OCI-LY3 (cell line): Measurements from ENCODE around the gene FAM89A.

Source experiments
- H2AFZ ChIP-seq: fragments of 200-600, 300-600 bp; shearing (Covaris generic); 2 replicates; pipeline ENCODE4 v1.6.0; 2014; ENCODE audit warnings: antibody characterized with exemption, low read depth, low read length
- H3K27ac ChIP-seq: fragments of 200-600, 300-600 bp; sonication (generic); 2 replicates; pipeline ENCODE4 v1.5.1; 2014; ENCODE audit warnings: mild to moderate bottlenecking, low read length, moderate library complexity, mixed read lengths
- H3K27me3 ChIP-seq: fragments of 200-600, 300-600 bp; sonication (generic); 2 replicates; pipeline ENCODE4 v1.6.1; 2014; ENCODE audit warnings: low read depth, low read length, mixed read lengths
- H3K36me3 ChIP-seq: fragments of 200-600, 300-600 bp; sonication (generic); replicated peaks from 2 replicates; pipeline ENCODE3; 2014; ENCODE audit warnings: low read depth, low read length, mixed read lengths
- H3K4me1 ChIP-seq: fragments of 300-600, 200-600 bp; sonication (generic); 2 replicates; pipeline ENCODE4 v1.6.1; 2014; ENCODE audit warnings: low read length, mixed read lengths
- H3K4me2 ChIP-seq: fragments of 200-600, 300-600 bp; sonication (generic); 2 replicates; pipeline ENCODE4 v1.6.1; 2014; ENCODE audit warnings: low read length, mixed read lengths
- H3K4me3 ChIP-seq: fragments of 300-600, 200-600 bp; sonication (generic); 2 replicates; pipeline ENCODE4 v1.5.1; 2014; ENCODE audit warnings: antibody characterized with exemption, mild to moderate bottlenecking, low read length, moderate library complexity
- H3K79me2 ChIP-seq: fragments of 300-600, 200-600 bp; shearing (Covaris generic); 2 replicates; pipeline ENCODE4 v1.6.1; 2014; ENCODE audit warnings: mild to moderate bottlenecking, low read length, mixed read lengths
- H3K9ac ChIP-seq: fragments of 300-600, 200-600 bp; shearing (Covaris generic); 2 replicates; pipeline ENCODE4 v1.6.0; 2014; ENCODE audit warnings: mild to moderate bottlenecking, low read length, moderate library complexity
- H3K9me3 ChIP-seq: fragments of 200-600, 300-600 bp; shearing (Covaris generic); 2 replicates; pipeline ENCODE4 v1.6.1; 2014; ENCODE audit warnings: low read length, mixed read lengths; ENCODE audit not compliant: insufficient read depth
- H4K20me1 ChIP-seq: fragments of 200-600, 300-600 bp; sonication (generic); 2 replicates; pipeline ENCODE4 v1.6.1; 2016; ENCODE audit warnings: low read length, mixed read lengths; ENCODE audit not compliant: insufficient read depth
- EZH2phosphoT487 ChIP-seq: fragments of 200-600 bp; shearing (Covaris generic); IDR thresholded peaks from 2 replicates; pipeline ENCODE4 v1.6.1; 2018; ENCODE audit warnings: antibody characterized with exemption, mixed run types, low read depth
- TF ChIP-seq, protein P1 (sequence below): fragments of 200-600, 300-600 bp; sonication (generic); IDR thresholded peaks from 2 replicates; pipeline ENCODE4 v1.5.1; 2014; ENCODE audit warnings: antibody characterized with exemption, low read length, low read depth

Gene FAM89A

DNA sequence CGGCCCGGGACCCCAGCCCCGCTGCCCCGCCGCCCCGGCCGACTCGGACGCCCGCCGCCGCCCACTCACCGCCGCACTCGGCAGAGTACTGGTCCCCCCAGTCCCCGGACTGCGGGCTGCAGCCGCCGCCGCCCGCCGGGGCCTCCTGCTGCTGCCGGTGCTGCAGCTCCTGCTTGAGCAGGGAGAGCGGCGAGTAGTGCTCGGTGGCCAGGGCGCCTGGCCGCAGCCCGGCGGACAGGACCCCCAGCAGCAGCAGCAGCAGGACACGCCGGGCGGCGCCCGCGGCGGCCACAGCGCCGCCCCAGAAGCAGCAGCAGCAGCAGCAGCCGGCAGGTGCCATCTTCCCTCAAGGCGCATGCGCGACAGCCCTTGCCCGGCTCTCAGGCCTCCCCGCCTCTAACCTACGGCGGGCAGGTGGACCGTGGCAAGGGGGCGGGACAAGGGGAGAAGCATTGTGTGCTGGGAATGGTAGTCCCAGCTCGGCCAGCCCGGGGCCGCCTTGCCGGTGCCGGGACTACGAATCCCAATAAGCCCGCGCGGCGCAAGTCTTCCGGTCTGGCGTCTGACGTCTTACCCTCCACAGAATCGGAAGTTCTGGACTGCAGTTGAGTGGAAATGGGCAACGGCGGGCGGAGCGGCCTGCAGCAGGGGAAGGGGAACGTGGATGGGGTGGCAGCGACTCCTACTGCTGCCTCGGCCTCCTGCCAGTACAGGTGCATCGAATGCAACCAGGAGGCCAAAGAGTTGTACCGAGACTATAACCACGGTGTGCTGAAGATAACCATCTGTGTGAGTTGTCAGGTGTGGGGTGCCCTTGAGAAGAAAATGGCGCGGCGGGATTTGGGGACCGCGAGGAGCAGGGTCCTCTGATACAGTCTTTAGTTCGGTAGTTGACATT is 61.3 kb downstream of the FAM89A start, which contains the start of the genes ARV1 and TTC13:
Gene ARV1, plus strand, starts transcription at position 604 of the 898 bp plus-strand sequence. Its CDS starts 12 bp downstream, at position 616.
Gene TTC13, minus strand, starts transcription at position 371 of the 898 bp plus-strand sequence. Its CDS starts 31 bp downstream, at position 340.
- Histone ChIP-seq H3K36me3 (peaks cover 12% of the 10 kb centered on the region), H3K9ac (peak within 1 kb of the TSS; percentile 82), H4K20me1 (no peaks in the 10 kb centered on the region), H3K27ac (peak within 1 kb of the TSS; percentile 40), H2AFZ (peak within 1 kb of the TSS; percentile 50), H3K27me3 (no peaks in the 10 kb centered on the region), H3K79me2 (peaks cover 71% of the 10 kb centered on the region), H3K4me2 (peak within 1 kb of the TSS; percentile 90), H3K4me1 (peaks cover 17% of the 10 kb centered on the region), H3K9me3 (no peaks in the 10 kb centered on the region), H3K4me3 (peak within 1 kb of the TSS; percentile 84)
- no peak for TF ChIP-seq EZH2phosphoT487
- TF ChIP-seq, protein P1, sequence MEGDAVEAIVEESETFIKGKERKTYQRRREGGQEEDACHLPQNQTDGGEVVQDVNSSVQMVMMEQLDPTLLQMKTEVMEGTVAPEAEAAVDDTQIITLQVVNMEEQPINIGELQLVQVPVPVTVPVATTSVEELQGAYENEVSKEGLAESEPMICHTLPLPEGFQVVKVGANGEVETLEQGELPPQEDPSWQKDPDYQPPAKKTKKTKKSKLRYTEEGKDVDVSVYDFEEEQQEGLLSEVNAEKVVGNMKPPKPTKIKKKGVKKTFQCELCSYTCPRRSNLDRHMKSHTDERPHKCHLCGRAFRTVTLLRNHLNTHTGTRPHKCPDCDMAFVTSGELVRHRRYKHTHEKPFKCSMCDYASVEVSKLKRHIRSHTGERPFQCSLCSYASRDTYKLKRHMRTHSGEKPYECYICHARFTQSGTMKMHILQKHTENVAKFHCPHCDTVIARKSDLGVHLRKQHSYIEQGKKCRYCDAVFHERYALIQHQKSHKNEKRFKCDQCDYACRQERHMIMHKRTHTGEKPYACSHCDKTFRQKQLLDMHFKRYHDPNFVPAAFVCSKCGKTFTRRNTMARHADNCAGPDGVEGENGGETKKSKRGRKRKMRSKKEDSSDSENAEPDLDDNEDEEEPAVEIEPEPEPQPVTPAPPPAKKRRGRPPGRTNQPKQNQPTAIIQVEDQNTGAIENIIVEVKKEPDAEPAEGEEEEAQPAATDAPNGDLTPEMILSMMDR: peak; percentile 68

DNA sequence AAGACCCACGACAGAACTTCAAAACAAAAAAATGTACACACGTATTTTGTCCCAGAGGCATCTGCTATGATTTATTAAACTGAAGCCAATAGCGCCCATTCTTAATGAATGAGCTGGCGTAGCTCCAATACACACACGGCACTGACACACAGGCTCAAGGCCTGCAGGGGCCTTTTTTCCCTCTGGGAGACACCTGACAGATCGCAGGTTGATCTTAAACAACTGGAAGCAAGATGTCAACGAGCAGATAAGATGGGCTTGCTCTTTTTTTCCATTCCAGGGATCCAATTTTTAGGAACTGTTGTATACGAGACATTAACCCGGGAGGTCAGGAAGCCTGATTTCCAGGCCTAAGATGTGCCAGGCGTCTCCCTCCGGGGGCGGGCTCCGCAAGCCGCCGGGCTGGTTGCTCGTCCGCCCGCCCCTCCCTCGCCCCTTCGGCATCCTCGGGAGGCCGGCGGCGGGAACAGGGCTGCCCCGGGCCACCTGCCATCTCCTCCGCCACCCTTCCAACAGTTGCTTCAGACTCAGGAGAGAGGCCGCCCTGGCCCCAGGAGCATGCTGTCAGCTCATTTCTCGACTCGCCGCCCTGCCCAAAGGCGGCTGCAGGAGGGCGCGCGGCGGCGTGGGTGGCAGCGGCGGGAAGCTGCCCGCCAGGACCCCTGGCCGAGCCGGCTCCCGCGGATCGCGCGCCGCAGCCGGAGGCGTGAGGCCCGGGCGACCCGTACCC is 62.1 kb downstream of the FAM89A start:
- H3K36me3 ChIP-seq: peaks cover 12% of the 10 kb centered on the region
- H2AFZ ChIP-seq: no peak overlapping the region
- H3K27ac ChIP-seq: peak overlapping the region; percentile 17; the same call in 1 of the 2 replicates
- peak overlapping the region; percentile 90 for H3K4me2 ChIP-seq
- H3K4me1 ChIP-seq: peaks cover 24% of the 10 kb centered on the region
- no peaks in the 10 kb centered on the region for H3K27me3 ChIP-seq
- no peaks in the 10 kb centered on the region for H4K20me1 ChIP-seq
- no peak for TF ChIP-seq EZH2phosphoT487
- TF ChIP-seq, protein P1: no peak
- peaks cover 73% of the 10 kb centered on the region for H3K79me2 ChIP-seq
- H3K4me3 ChIP-seq: peak overlapping the region; percentile 78
- no peaks in the 10 kb centered on the region for H3K9me3 ChIP-seq
- peak overlapping the region; percentile 82 for H3K9ac ChIP-seq

DNA sequence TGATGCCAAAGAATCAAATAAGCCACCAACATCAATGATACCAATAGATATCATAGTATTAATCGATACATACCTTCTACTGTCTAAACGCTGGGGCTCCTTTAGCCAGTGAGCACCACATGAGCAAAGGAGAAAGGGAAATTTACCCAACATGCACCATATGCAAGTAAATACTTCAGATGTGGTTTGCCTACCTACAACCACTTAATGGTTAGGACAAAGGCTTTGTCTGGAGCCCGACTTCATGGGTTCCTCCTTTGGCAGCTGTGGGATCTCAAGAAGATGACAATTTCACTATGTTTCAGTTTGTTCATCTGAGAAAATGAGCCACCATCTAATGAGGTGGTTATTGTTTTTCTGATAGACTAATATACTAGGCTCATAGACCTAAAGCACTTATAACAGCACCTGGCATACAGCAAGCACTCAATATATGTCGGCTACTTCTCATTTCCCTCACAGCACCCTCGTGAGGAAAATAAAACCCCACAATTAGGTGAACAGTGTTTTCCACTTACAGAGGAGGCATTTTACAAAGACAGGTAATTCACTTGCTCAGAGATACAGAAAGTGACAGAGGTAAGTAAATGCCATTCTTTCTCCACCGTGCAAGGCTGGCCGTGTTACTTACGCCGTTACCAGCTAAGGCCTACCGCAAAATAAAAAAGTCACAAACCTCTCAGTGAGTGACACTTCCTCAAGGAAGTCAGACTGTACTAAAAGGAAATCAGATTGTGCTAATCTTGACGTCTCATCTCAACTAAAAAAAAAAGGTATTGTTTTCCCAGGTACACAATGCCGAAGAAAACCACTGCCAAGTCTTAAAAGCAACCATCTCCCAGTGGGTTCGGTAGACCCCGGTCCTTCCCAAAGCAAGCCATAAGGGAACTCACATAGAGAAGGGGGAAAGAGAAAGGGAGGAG is 63.0 kb downstream of the FAM89A start:
- no peak for TF ChIP-seq EZH2phosphoT487
- TF ChIP-seq, protein P1: no peak
- Histone ChIP-seq H4K20me1 (no peaks in the 10 kb centered on the region), H3K4me1 (peaks cover 31% of the 10 kb centered on the region), H3K27ac (peak overlapping the region; percentile 9; the same call in 1 of the 2 replicates), H3K4me2 (peak overlapping the region; percentile 90), H3K4me3 (peak overlapping the region; percentile 78), H3K79me2 (peaks cover 77% of the 10 kb centered on the region), H3K36me3 (peaks cover 12% of the 10 kb centered on the region), H3K9ac (peak overlapping the region; percentile 82), H3K27me3 (no peaks in the 10 kb centered on the region), H3K9me3 (no peaks in the 10 kb centered on the region), H2AFZ (no peak overlapping the region)
